GM12878 (cell line): ENCODE results near the gene CALY. TPM values are rescaled to one million over a fixed set of nuclear protein-coding genes. Genes with fewer than 3 reads are reported as not detected.

Source experiments
- ATAC-seq: fragments of 200-7000 bp; cut with Tn5 transposase; 3 replicates; pipeline ENCODE4 v1.9.1; 2020; ENCODE audit warnings: mild to moderate bottlenecking, moderate library complexity
- BruUV-seq: library from RNA; stranded (reverse); fragments of 400-500 nt; replicated peaks from 2 replicates; lab custom pipeline; 2021; lab: Mats Ljungman, UMichigan
- CTCF ChIA-PET: fragments of 300-600 bp; sonication (Branson Sonifier 250); formaldehyde crosslinking; extraction: SDS; loops from one replicate; lab custom pipeline; 2021; ENCODE audit warnings: inconsistent platforms; lab: Yijun Ruan, JAX
- POLR2A ChIA-PET: fragments of 350-600 bp; formaldehyde crosslinking; extraction: SDS; loops from one replicate; lab custom pipeline; 2021; ENCODE audit warnings: inconsistent platforms; lab: Charles Lee
- RAD21 ChIA-PET: fragments of 300-600 bp; sonication (Branson Sonifier 250); formaldehyde crosslinking; loops from one replicate; lab custom pipeline; 2023; ENCODE audit warnings: antibody characterized with exemption; ENCODE audit not compliant: unreplicated experiment; lab: Charles Lee
- SMC1A ChIA-PET: fragments of 300-600 bp; sonication (Branson Sonifier 250); formaldehyde crosslinking; loops from one replicate; lab custom pipeline; 2023; ENCODE audit not compliant: unreplicated experiment, uncharacterized antibody; lab: Charles Lee
- DNase-seq: peaks from one replicate; pipeline ENCODE4 v3.0.0-alpha.2; 2011; ENCODE audit warnings: low read depth, low spot score
- FAIRE-seq: peaks from 3 replicates; lab custom pipeline; 2011; peaks lifted over from hg19 to GRCh38; lab: Jason Lieb, UNC
- H2AFZ ChIP-seq: 2 replicates; pipeline ENCODE4 v1.6.0; 2011; ENCODE audit warnings: low read depth, low read length, control low read depth; ENCODE audit not compliant: control insufficient read depth
- H3K27ac ChIP-seq: 2 replicates; pipeline ENCODE4 v1.5.1; 2011; ENCODE audit warnings: control low read depth; ENCODE audit not compliant: control insufficient read depth, insufficient read depth
- H3K27me3 ChIP-seq, 2 experiments: replicated peaks in 1 of 2; 2 replicates each; pipeline versions ENCODE4 v1.6.0 to v1.6.1; 2011; ENCODE audit warnings: low read length in 1 of 2; ENCODE audit not compliant: control insufficient read depth in 2 of 2, insufficient read depth in 2 of 2
- H3K36me3 ChIP-seq, 2 experiments: 2 replicates each; pipeline ENCODE4 v1.5.1; 2011; ENCODE audit warnings: low read length in 1 of 2; ENCODE audit not compliant: control insufficient read depth in 2 of 2, insufficient read depth in 2 of 2
- H3K4me1 ChIP-seq: 2 replicates; pipeline ENCODE4 v1.6.1; 2011; ENCODE audit warnings: mild to moderate bottlenecking, low read length, moderate library complexity, mixed read lengths; ENCODE audit not compliant: control insufficient read depth, insufficient read depth
- H3K4me2 ChIP-seq: 2 replicates; pipeline ENCODE4 v1.6.0; 2011; ENCODE audit warnings: control low read depth; ENCODE audit not compliant: control insufficient read depth, insufficient read depth
- H3K4me3 ChIP-seq: fragments of 200-600 bp; sonication (generic); 2 replicates; pipeline ENCODE4 v1.5.1; 2016
- H3K79me2 ChIP-seq: 2 replicates; pipeline ENCODE4 v1.6.0; 2011; ENCODE audit warnings: low read length; ENCODE audit not compliant: control insufficient read depth, insufficient read depth
- H3K9ac ChIP-seq: 2 replicates; pipeline ENCODE4 v1.8.0; 2011; ENCODE audit warnings: low read length, control low read depth, mixed read lengths; ENCODE audit not compliant: control insufficient read depth, insufficient read depth
- H3K9me3 ChIP-seq: replicated peaks from 3 replicates; pipeline ENCODE4 v1.5.1; 2011; ENCODE audit warnings: mild to moderate bottlenecking, low read length; ENCODE audit not compliant: control insufficient read depth, insufficient read depth
- H4K20me1 ChIP-seq: 2 replicates; pipeline ENCODE4 v1.6.0; 2011; ENCODE audit not compliant: control insufficient read depth, insufficient read depth
- BHLHE40 ChIP-seq, 2 experiments: fragments of 450-650 bp in 1 of 2; IDR thresholded peaks; 2 replicates each; pipeline ENCODE4 v1.6.1; 2011 to 2017; ENCODE audit warnings: low read depth in 2 of 2, borderline replicate concordance in 1 of 2, improper control_type of control experiment in 1 of 2, low read length in 1 of 2, mild to moderate bottlenecking in 1 of 2
- JUND ChIP-seq: IDR thresholded peaks from 2 replicates; pipeline ENCODE4 v1.6.1; 2012; ENCODE audit warnings: low read depth, mild to moderate bottlenecking, low read length, improper control_type of control experiment, moderate library complexity
- MLLT1 ChIP-seq: fragments of 450-650 bp; IDR thresholded peaks from 2 replicates; pipeline ENCODE4 v1.6.1; 2016; ENCODE audit warnings: mild to moderate bottlenecking
- NR2F1 ChIP-seq: fragments of 450-650 bp; conservative IDR thresholded peaks from 2 replicates; pipeline ENCODE4 v1.6.1; 2017; ENCODE audit warnings: mild to moderate bottlenecking
- PRDM15 ChIP-seq: fragments of 450-650 bp; formaldehyde crosslinking; IDR thresholded peaks from 2 replicates; pipeline ENCODE4 v1.4.0; 2020; ENCODE audit warnings: mild to moderate bottlenecking, moderate library complexity
- RB1 ChIP-seq: fragments of 450-650 bp; formaldehyde crosslinking; IDR thresholded peaks from 2 replicates; pipeline ENCODE4 v1.6.1; 2017; ENCODE audit warnings: mild to moderate bottlenecking, borderline replicate concordance
- REST ChIP-seq: IDR thresholded peaks from 2 replicates; pipeline ENCODE4 v1.6.1; 2012; ENCODE audit warnings: mild to moderate bottlenecking, low read depth, low read length
- RUNX3 ChIP-seq: IDR thresholded peaks from 2 replicates; pipeline ENCODE4 v1.6.1; 2012; ENCODE audit warnings: low read length, inconsistent platforms
- SMARCA5 ChIP-seq: fragments of 450-650 bp; IDR thresholded peaks from 2 replicates; pipeline ENCODE4 v1.6.1; 2017; ENCODE audit warnings: mild to moderate bottlenecking
- SREBF1 ChIP-seq: IDR thresholded peaks from 2 replicates; pipeline ENCODE4 v1.6.1; 2012; ENCODE audit warnings: mild to moderate bottlenecking, low read length
- STAT3 ChIP-seq: IDR thresholded peaks from 2 replicates; pipeline ENCODE4 v1.6.1; 2011; ENCODE audit warnings: low read depth, low read length, improper control_type of control experiment
- TARDBP ChIP-seq: IDR thresholded peaks from 2 replicates; pipeline ENCODE4 v1.6.1; 2016; ENCODE audit warnings: borderline replicate concordance
- YY1 ChIP-seq: IDR thresholded peaks from 2 replicates; pipeline ENCODE4 v1.6.1; 2011; ENCODE audit warnings: low read depth, mild to moderate bottlenecking, low read length
- ZNF384 ChIP-seq: IDR thresholded peaks from 2 replicates; pipeline ENCODE4 v1.6.1; 2012; ENCODE audit warnings: low read depth, mild to moderate bottlenecking, low read length, improper control_type of control experiment, borderline replicate concordance
- ZSCAN29 ChIP-seq: fragments of 450-650 bp; IDR thresholded peaks from 2 replicates; pipeline ENCODE4 v1.6.1; 2017; ENCODE audit warnings: mild to moderate bottlenecking, moderate library complexity
- WGBS: methylation state at CpG from one replicate; pipeline ENCODE4 v1.1.6; 2016; ENCODE audit warnings: low lambda C conversion rate; ENCODE audit not compliant: insufficient replicate concordance, insufficient coverage; ENCODE audit errors: missing lambda C conversion rate; 5-methylcytosine and 5-hydroxymethylcytosine counted together
- in situ Hi-C: fragments of 300-500 bp; cut with MboI; formaldehyde crosslinking; loops from 9 replicates; pipeline ENCODE4 v1.14.3; 2018; ENCODE audit warnings: mixed read lengths
- intact Hi-C: fragments of 100-400 bp; cut with micrococcal nuclease; formaldehyde crosslinking; loops from one replicate; pipeline ENCODE4 v1.14.2; 2022; ENCODE audit not compliant: unreplicated experiment
- polyA plus RNA-seq, 11 experiments: library from polyadenylated mRNA; depleted of rRNA in 4 of 11; unstranded in 6 of 11; stranded (reverse) in 5 of 11; fragments of >200 nt; fragmentation: Nextera tagmentation in 4 of 11; fragmentation: Illumina TruSeq in 1 of 11; extraction: Ambion mirVana in 4 of 11; extraction: Trizol in 1 of 11; gene quantifications; 1 replicate in 1 of 11; 2 replicates in 10 of 11; pipeline versions ENCODE4 v1.2.1 to v1.2.3, GENCODE V29; 2011 to 2016; ENCODE audit warnings: inconsistent platforms in 2 of 11, missing spikeins in 2 of 11, low read depth in 1 of 11
- total RNA-seq, 4 experiments: library from RNA; depleted of rRNA in 3 of 4; stranded (reverse); fragments of >200 nt in 3 of 4; fragmentation: Illumina TruSeq in 1 of 4; extraction: Trizol in 1 of 4; gene quantifications; 2 replicates each; pipeline versions ENCODE4 v1.2.1 to v1.2.3, GENCODE V29; 2013 to 2021
- TF ChIP-seq, protein P1 (sequence below): fragments of 150-350 bp; IDR thresholded peaks from 2 replicates; pipeline ENCODE4 v1.6.1; 2014; ENCODE audit warnings: mild to moderate bottlenecking, low read depth, low read length

The CALY gene
- total and polyA plus RNA-seq, 10 of the 15 experiments (the other 5 are each of a cell fraction or from before 2014, with no cell fraction given), result 0.07 TPM; not detected in 9

- CTCF ChIA-PET, result no interaction called here
- in situ Hi-C loops, result no loop called here
- TF ChIP-seq SREBF1, result no peak
- TF ChIP-seq RB1, result no peak
- TF ChIP-seq REST, result no peak
- no peak for TF ChIP-seq YY1
- no peak for TF ChIP-seq JUND
- no peak for TF ChIP-seq STAT3
- no peak for TF ChIP-seq TARDBP
- TF ChIP-seq BHLHE40 (IDR thresholded peaks at IDR 0.05; ENCODE audit: borderline replicate concordance in 1 of 2, low read depth in 2 of 2, low read length in 1 of 2), result no peak
- no peak for TF ChIP-seq ZSCAN29
- TF ChIP-seq, protein P1, sequence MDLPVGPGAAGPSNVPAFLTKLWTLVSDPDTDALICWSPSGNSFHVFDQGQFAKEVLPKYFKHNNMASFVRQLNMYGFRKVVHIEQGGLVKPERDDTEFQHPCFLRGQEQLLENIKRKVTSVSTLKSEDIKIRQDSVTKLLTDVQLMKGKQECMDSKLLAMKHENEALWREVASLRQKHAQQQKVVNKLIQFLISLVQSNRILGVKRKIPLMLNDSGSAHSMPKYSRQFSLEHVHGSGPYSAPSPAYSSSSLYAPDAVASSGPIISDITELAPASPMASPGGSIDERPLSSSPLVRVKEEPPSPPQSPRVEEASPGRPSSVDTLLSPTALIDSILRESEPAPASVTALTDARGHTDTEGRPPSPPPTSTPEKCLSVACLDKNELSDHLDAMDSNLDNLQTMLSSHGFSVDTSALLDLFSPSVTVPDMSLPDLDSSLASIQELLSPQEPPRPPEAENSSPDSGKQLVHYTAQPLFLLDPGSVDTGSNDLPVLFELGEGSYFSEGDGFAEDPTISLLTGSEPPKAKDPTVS, result no peak
- TF ChIP-seq SMARCA5, result no peak
- TF ChIP-seq PRDM15 (CRISPR knock-in tag), result no peak
- TF ChIP-seq NR2F1, result no peak
- no peak for TF ChIP-seq MLLT1
- TF ChIP-seq RUNX3, result no peak
- TF ChIP-seq ZNF384, result no peak
Observed at GRCh38 chr10:133343558-133343957, 6.9 kb upstream of the CALY start.

More at GRCh38 chr10:133343558-133343957, 6.9 kb upstream of the CALY start:
- Histone ChIP-seq H3K9me3 (no peaks in the 10 kb centered on the region; the same call in 2 of the 3 replicates), H3K4me1 (no peaks in the 10 kb centered on the region), H3K4me2 (no peak overlapping the region), H3K9ac (no peak overlapping the region), H3K27ac (no peak overlapping the region), H3K27me3 (no peaks in the 10 kb centered on the region; a peak in 1 of 4 replicates), H2AFZ (no peak overlapping the region), H4K20me1 (no peaks in the 10 kb centered on the region), H3K79me2 (no peaks in the 10 kb centered on the region), H3K4me3 (no peak overlapping the region), H3K36me3 (no peaks in the 10 kb centered on the region)
- intact Hi-C loops, result no loop called here
- BruUV-seq, result no TSS peak
- ChIA-PET RAD21 (no interaction called here), POLR2A (no interaction called here), SMC1A (no interaction called here)
- no peak for ATAC-seq
- DNase-seq, result no peak
- FAIRE-seq, result no peak
- WGBS, result 72% methylated on average over 9 of the region's 9 CpGs
